ENCODE measurements around the gene SFT2D3.

Gene SFT2D3

DNA sequence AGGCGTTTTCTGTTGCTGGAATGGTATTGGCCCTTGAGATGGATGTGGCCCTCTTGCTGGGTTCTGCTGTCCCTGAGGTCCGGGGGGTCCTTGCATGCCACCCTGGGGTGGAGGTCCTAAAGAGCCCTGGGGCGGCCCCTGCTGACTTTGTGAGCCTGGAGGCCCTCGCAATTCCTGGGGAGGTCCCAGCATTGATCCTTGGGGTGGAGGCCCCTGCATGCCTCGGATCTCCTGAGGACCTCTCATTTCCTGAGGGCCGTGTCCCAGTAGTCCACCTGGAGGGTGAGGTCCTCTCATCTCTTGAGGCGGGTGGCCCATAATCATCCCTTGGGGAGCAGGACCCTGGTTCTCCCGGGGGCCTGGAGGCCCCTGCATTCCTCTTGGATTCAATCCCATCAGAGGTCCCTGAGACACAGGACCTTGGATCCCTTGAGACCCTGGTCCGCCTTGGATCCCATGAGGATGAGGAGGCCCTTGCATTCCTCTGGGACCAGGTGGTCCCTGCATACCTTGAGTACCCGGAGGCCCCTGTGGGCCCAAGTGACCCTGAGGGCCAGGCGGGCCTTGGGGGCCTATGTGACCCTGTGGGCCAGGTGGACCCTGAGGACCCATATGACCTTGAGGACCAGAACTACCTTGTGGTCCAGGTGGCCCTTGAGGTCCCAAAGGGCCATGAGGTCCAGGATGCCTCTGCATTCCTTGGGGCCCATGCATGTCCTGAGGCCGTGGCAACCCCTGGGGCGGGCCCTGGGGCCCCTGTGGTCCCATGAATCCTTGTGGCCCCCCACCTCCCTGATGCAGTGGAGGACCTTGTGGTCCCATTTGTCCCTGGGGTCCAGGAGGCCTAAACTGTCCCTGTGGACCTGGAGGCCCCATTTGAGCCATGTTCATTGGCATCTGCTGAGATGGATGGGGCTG is 18.3 kb downstream of the SFT2D3 start:
- no peak for DNase-seq
- TF ChIP-seq POLR2A (IDR thresholded peaks at IDR 0.05; ENCODE audit: low read length) (no peak), GATA1 (IDR thresholded peaks at IDR 0.05; ENCODE audit: low read depth, low read length) (no peak)

- DNase-seq = no peak
Observed at GRCh38 chr2:127721311-127721977, 20.1 kb downstream of the SFT2D3 start.

GRCh38 chr2:127721978-127722355 is 20.7 kb downstream of the SFT2D3 start:
- TF ChIP-seq POLR2A (IDR thresholded peaks at IDR 0.05; ENCODE audit: low read length) (no peak), GATA1 (IDR thresholded peaks at IDR 0.05; ENCODE audit: low read depth, low read length) (no peak)
- DNase-seq = no peak

More at GRCh38 chr2:127721311-127721977, 20.1 kb downstream of the SFT2D3 start:
- TF ChIP-seq GATA1 (IDR thresholded peaks at IDR 0.05; ENCODE audit: low read depth, low read length) (no peak), POLR2A (IDR thresholded peaks at IDR 0.05; ENCODE audit: low read length) (no peak)

GRCh38 chr2:127722807-127723206 is 21.5 kb downstream of the SFT2D3 start:
- TF ChIP-seq GATA1 (IDR thresholded peaks at IDR 0.05; ENCODE audit: low read depth, low read length) (no peak), POLR2A (IDR thresholded peaks at IDR 0.05; ENCODE audit: low read length) (no peak)
- no peak for DNase-seq

- DNase-seq = no peak
- TF ChIP-seq GATA1 (IDR thresholded peaks at IDR 0.05; ENCODE audit: low read depth, low read length) (no peak), POLR2A (IDR thresholded peaks at IDR 0.05; ENCODE audit: low read length) (no peak)
Observed at GRCh38 chr2:127726158-127726880, 25.0 kb downstream of the SFT2D3 start.

- DNase-seq = no peak
- TF ChIP-seq POLR2A (IDR thresholded peaks at IDR 0.05; ENCODE audit: low read length) (no peak), GATA1 (IDR thresholded peaks at IDR 0.05; ENCODE audit: low read depth, low read length) (no peak)
Observed at GRCh38 chr2:127733113-127733815, 32.0 kb downstream of the SFT2D3 start.

DNA sequence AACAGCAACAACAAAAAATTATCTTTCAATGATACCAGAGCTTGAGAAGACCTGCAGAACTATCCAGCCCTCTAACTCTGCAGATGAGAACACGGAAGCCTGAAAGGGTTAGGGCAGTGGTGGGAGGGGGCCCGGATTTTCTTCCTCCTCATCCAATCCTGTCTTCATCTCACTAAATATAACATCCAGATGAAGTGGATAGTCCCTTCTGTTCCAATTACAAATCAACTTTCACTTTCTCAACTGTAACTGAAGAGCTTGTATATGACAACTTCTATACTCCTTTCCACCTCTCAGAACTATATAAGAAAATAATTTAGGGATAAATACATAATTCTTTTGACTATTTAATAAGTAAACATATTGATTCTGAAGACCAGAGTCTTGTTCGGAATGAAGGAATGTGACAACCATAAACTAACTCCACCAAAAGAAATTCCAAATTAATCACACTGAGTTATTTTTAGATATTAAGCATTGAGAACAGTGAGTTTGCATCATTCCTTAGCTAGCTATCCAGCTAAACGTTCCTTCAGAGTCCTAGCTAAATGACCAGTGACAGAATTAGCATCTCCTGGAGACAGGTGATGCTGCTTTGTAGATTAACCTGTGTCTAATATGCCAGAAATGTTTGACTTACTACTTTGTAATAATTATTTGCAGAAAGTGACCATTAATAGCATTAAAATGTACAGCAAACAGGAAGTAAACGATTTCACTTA is 32.7 kb downstream of the SFT2D3 start:
- no peak for TF ChIP-seq GATA1 (IDR thresholded peaks at IDR 0.05; ENCODE audit: low read depth, low read length)
- TF ChIP-seq POLR2A (IDR thresholded peaks at IDR 0.05; ENCODE audit: low read length) = no peak
- no peak for DNase-seq

GRCh38 chr2:127735044-127735443 is 33.7 kb downstream of the SFT2D3 start:
- DNase-seq = no peak
- TF ChIP-seq POLR2A (IDR thresholded peaks at IDR 0.05; ENCODE audit: low read length) = no peak
- no peak for TF ChIP-seq GATA1 (IDR thresholded peaks at IDR 0.05; ENCODE audit: low read depth, low read length)

GRCh38 chr2:127735537-127736399 is 34.5 kb downstream of the SFT2D3 start:
- no peak for TF ChIP-seq GATA1 (IDR thresholded peaks at IDR 0.05; ENCODE audit: low read depth, low read length)
- no peak for TF ChIP-seq POLR2A (IDR thresholded peaks at IDR 0.05; ENCODE audit: low read length)
- DNase-seq = no peak

GRCh38 chr2:127737892-127738291 is 36.6 kb downstream of the SFT2D3 start:
- no peak for DNase-seq
- TF ChIP-seq GATA1 (IDR thresholded peaks at IDR 0.05; ENCODE audit: low read depth, low read length) (no peak), POLR2A (IDR thresholded peaks at IDR 0.05; ENCODE audit: low read length) (no peak)

GRCh38 chr2:127739800-127740199 is 38.5 kb downstream of the SFT2D3 start:
- DNase-seq = no peak
- TF ChIP-seq POLR2A (IDR thresholded peaks at IDR 0.05; ENCODE audit: low read length) (no peak), GATA1 (IDR thresholded peaks at IDR 0.05; ENCODE audit: low read depth, low read length) (no peak)

DNA sequence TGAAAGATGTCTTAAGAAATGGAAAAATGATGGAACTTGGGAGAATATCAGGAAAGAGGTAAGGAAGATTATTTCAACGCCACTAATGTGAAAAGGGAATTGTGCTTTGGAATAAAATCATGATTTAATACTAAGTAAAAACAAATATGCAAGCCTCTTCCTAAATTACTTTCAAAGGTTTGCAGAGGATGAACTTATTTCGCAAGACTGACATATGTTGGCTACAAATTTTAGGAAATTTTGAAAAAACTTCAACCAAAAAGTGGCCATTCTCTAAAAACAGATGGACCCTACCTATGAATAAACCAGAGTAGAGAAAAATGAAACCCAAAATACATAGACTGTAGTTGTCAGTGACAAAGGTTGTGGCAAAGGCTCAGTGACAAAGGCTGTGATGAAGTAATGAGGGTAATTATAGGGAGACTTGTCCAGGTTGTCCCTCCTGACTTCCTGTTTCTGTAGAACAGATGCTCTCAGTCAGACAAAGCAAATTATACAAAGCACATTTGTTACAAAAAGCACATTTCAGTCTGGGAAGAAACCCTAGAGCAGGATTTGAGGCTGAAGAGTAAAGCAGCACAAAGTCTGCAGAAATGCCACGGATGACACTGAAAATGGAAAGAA is 39.5 kb downstream of the SFT2D3 start:
- DNase-seq = no peak
- TF ChIP-seq POLR2A (IDR thresholded peaks at IDR 0.05; ENCODE audit: low read length) = no peak
- no peak for TF ChIP-seq GATA1 (IDR thresholded peaks at IDR 0.05; ENCODE audit: low read depth, low read length)

Measured in erythroblast (primary cell).